ENCODE measurements around the gene RNF214.

Gene RNF214

DNA sequence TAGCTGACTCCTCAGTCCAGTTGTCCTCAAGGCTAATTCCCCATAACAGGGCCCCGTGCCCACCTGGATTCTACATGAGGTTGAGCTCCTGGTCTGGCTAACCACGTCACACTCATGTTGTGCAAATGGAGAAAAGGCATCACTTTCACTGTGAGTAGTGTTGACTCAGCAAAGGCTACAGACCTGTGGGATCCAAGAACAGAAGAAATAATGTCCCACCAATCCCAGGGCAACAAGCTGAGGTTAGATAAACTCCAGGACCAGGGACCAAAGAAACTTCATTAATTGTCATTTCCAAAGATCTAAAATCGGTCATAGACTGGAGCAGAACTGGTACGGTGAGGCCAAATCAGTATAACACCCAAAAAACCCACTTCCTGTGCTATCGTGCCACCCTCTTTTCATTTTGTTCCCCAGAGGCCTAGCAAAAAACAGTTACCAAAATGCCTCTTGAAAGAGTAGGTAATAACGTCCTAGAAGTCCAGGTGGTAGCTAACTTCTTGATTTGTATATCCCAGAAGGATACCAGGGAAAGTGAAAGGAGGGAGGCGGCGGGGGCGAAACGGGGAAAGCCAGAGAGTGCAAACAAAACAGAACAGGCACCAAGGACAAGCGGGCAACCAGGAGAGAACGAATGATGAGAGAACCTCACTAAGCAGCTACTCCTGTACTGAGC, 2.0 kb upstream of the RNF214 start:
- TF ChIP-seq TAF1 (IDR thresholded peaks at IDR 0.05; ENCODE audit: low read depth, low read length) (peak; percentile 55; the same call in 1 of the 2 replicates), POLR2A (IDR thresholded peaks at IDR 0.05; ENCODE audit: low read depth, low read length) (no peak; the same call in 1 of the 2 replicates), SPI1 (IDR thresholded peaks at IDR 0.05; ENCODE audit: low read depth, low read length) (peak; percentile 51), POLR2AphosphoS5 (IDR thresholded peaks at IDR 0.05; ENCODE audit: low read depth, low read length) (0 out of 2 replicates have a peak, but pooled peaks have one; percentile 32)
- FAIRE-seq (peak; percentile 94), DNase-seq (ENCODE audit: insufficient read length, low spot score) (peak; percentile 37)

DNA sequence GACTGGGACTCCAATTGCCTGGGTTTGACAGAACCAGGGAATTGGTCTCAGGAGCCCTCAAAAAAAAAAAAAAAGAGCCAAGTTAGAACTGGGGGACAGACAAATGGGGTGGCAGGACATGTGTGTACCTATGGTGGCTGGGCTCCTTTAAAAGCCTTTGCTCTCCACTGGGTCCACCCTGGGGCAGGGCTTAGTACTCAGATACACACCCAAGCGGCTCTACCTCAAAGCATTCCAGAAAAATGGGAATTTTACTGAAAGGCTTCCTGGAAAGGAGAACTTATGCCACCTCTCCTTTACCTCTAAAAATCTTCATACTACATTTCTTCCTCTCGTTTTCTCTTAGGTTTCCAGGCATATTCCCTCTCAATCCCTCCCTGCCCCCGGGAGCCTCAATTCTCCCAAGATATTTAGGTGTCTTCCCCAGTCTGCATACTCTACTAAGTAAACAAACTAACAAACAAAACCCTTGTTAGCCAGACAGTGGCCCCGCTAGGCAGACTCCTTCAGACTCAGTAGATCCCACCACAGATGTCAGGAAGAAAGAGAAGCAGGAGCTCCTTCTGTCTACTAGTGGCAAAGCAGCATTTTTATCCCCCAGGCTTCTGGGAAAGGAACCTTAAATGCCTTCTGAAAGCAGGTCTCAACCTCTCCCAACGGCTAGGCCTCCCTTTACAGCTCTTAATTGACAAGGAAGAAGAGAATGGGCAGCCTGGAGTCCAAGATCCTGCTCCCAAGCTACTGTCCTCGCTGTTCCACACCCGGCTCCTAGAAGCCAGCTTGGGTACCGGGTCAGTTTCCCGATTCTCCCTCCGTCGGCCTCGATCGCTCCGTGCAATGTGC, 1.3 kb upstream of the RNF214 start:
- DNase-seq (ENCODE audit: insufficient read length, low spot score) (no peak), FAIRE-seq (no peak)
- TF ChIP-seq POLR2A (IDR thresholded peaks at IDR 0.05; ENCODE audit: low read depth, low read length) (no peak), POU2F2 (IDR thresholded peaks at IDR 0.05; ENCODE audit: low read depth, low read length) (no peak), TAF1 (IDR thresholded peaks at IDR 0.05; ENCODE audit: low read depth, low read length) (no peak), PAX5 (IDR thresholded peaks at IDR 0.05; ENCODE audit: insufficient read depth, low read length, severe bottlenecking) (no peak), POLR2AphosphoS5 (IDR thresholded peaks at IDR 0.05; ENCODE audit: low read depth, low read length) (no peak), SPI1 (IDR thresholded peaks at IDR 0.05; ENCODE audit: low read depth, low read length) (no peak)

DNA sequence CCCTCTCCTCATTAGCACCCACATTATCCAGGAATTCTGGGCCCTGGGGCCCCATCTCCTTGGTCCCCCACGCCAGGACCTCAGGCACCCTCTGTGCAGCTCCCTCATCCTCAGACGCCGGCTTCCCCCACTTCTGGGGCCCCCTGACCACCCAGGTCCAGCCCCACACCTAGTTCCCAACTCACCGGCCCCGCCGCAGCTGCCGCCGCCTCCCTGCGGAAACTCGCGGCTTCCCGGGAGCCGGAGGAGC, 704 bp upstream of the RNF214 start, which contains the start of gene PCSK7:
TSS of gene PCSK7 (minus strand) at position 232 of the 250 bp plus-strand sequence. CDS start 2,229 bp downstream, outside the sequence.
- no peak for FAIRE-seq
- TF ChIP-seq POLR2A (IDR thresholded peaks at IDR 0.05; ENCODE audit: low read depth, low read length) = no peak
- no peak for TF ChIP-seq SPI1 (IDR thresholded peaks at IDR 0.05; ENCODE audit: low read depth, low read length)
- TF ChIP-seq PAX5 (IDR thresholded peaks at IDR 0.05; ENCODE audit: insufficient read depth, low read length, severe bottlenecking) = no peak
- no peak for TF ChIP-seq POU2F2 (IDR thresholded peaks at IDR 0.05; ENCODE audit: low read depth, low read length)
- DNase-seq (ENCODE audit: insufficient read length, low spot score) = no peak

DNA sequence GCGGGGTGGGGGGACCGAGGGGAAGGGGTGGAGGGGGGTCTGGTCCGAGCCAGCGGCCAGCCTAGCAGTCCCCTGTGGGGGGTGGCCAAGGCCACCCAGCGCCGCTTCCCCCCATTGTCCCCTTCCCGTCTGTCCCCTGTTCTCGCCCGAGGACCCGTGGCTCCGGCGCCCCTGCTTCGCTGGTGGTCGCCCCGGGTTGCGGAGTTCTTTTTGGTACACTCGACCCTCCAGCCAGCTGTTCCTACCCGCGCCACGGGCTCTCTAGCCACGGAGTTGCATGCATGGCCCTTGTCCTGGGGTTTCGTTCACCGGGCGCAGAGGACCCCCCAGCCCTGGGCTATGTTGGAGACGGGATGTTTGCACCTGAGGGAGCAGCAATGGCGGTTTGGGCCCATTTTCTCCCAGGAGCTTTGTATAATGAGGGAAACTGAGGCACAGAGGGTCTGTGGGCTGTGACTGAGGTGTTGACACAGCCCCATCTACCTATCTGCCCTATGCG, 489 bp downstream of the RNF214 start:
- DNase-seq (ENCODE audit: insufficient read length, low spot score) = peak; percentile 41
- FAIRE-seq = peak; percentile 54
- no peak for TF ChIP-seq PAX5 (IDR thresholded peaks at IDR 0.05; ENCODE audit: insufficient read depth, low read length, severe bottlenecking)

DNA sequence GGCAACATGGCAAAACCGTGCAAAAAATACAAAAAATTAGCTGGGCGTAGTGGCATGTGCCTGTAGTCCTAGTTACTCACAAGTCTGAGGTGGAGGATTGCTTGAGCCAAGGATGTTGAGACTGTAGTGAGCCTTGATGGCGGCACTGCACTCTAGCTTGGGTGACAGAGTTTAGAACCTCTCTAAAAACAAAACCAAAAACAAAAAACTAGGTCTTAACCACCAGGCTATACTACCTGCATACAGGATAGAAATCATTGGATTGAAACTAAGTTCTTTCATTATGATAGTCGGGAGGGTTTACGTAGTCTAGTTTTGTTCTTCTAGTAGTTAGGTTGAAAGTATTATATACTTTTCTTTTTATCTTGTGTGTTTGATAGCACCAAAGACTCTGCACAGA, 5.8 kb downstream of the RNF214 start:
- TF ChIP-seq POLR2A (IDR thresholded peaks at IDR 0.05; ENCODE audit: low read depth, low read length) (no peak), PAX5 (IDR thresholded peaks at IDR 0.05; ENCODE audit: insufficient read depth, low read length, severe bottlenecking) (no peak), TAF1 (IDR thresholded peaks at IDR 0.05; ENCODE audit: low read depth, low read length) (no peak), POLR2AphosphoS5 (IDR thresholded peaks at IDR 0.05; ENCODE audit: low read depth, low read length) (no peak), POU2F2 (IDR thresholded peaks at IDR 0.05; ENCODE audit: low read depth, low read length) (no peak), SPI1 (IDR thresholded peaks at IDR 0.05; ENCODE audit: low read depth, low read length) (no peak)
- FAIRE-seq (no peak), DNase-seq (ENCODE audit: insufficient read length, low spot score) (no peak)

DNA sequence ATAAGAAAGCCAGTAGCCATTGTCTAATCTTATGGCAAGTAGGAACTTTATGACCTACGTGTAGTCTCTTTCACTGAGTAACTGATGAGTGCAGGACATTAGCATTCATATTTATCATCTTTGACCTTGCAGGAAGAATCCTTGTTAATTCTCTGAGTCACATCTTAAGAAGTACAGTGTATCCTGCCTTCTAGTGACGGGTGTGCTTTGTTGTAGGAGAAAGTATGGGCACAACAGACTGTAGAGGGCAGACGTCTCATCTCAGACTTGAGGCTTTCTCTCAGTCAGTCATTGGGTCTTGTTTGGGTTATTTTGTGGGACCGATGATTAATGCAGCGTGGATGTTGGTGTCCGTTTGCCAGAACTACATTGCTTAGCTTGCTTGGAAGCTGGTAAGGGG, 6.8 kb downstream of the RNF214 start:
- TF ChIP-seq POU2F2 (IDR thresholded peaks at IDR 0.05; ENCODE audit: low read depth, low read length) = no peak
- DNase-seq (ENCODE audit: insufficient read length, low spot score) (no peak), FAIRE-seq (no peak)

DNA sequence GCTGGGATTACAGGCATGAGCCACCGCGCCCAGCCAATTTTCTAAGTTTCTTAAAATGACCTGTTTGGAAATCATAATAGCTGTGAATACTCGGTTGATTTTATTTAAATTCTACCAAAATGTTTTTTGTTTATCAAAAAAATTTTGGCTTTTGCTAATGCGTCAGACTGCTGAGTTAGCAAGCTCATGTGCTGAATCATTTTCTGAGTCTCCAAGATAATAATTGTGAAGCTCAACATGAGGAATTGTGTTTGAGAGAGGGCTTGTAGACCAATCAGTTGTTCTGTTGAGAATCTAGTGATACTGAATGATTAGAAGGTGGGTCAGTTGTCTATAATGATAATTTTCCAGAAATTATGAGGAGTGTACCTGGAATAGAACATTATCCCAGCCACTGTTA, 15.9 kb downstream of the RNF214 start:
- DNase-seq (ENCODE audit: insufficient read length, low spot score) (no peak), FAIRE-seq (no peak)

DNA sequence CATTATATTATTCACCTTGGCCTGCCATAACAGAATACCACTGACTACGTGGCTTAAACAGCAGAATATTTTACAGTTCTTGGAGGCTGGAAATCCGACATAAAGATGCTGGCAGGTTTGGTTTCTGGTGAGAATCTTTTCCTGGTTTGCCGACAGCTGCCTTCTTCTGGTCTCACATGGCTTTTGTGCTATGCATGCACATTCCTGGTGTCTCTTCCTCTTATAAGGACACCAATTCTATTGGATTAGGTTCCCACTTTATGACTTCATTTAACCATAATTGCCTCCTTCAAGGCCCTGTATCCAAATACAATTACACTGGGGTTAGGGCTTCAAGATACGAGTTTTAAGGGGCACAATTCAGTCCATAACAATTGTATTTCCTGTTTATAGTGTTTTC, 17.1 kb downstream of the RNF214 start:
- FAIRE-seq = no peak
- no peak for DNase-seq (ENCODE audit: insufficient read length, low spot score)
- TF ChIP-seq POLR2AphosphoS5 (IDR thresholded peaks at IDR 0.05; ENCODE audit: low read depth, low read length) = no peak

More for the DNA sequence above, 15.9 kb downstream of the RNF214 start:
- TF ChIP-seq SPI1 (IDR thresholded peaks at IDR 0.05; ENCODE audit: low read depth, low read length) (no peak), POLR2A (IDR thresholded peaks at IDR 0.05; ENCODE audit: low read depth, low read length) (no peak), TAF1 (IDR thresholded peaks at IDR 0.05; ENCODE audit: low read depth, low read length) (no peak), PAX5 (IDR thresholded peaks at IDR 0.05; ENCODE audit: insufficient read depth, low read length, severe bottlenecking) (no peak), POLR2AphosphoS5 (IDR thresholded peaks at IDR 0.05; ENCODE audit: low read depth, low read length) (no peak), POU2F2 (IDR thresholded peaks at IDR 0.05; ENCODE audit: low read depth, low read length) (no peak)

DNA sequence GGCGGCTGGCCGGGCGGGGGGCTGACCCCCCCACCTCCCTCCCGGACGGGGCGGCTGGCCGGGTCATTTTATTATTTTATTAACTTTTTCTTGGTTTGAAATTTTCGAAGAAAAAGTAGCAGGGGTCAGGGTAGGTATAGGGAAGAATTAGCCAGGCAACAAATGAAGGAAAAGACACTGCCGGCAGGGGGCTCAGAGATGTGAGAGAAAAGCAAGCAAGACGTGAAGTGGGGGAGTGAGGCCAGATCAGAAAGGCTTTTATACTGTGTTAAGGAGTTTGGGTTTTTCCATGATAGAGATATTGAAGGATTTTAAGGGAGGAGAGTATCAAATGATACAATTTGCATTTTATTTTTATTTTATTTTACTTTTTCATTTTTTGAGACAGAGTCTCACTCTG, 19.0 kb downstream of the RNF214 start:
- TF ChIP-seq TAF1 (IDR thresholded peaks at IDR 0.05; ENCODE audit: low read depth, low read length) = no peak
- no peak for TF ChIP-seq POU2F2 (IDR thresholded peaks at IDR 0.05; ENCODE audit: low read depth, low read length)
- no peak for TF ChIP-seq POLR2AphosphoS5 (IDR thresholded peaks at IDR 0.05; ENCODE audit: low read depth, low read length)
- no peak for TF ChIP-seq SPI1 (IDR thresholded peaks at IDR 0.05; ENCODE audit: low read depth, low read length)
- no peak for TF ChIP-seq PAX5 (IDR thresholded peaks at IDR 0.05; ENCODE audit: insufficient read depth, low read length, severe bottlenecking)
- no peak for TF ChIP-seq POLR2A (IDR thresholded peaks at IDR 0.05; ENCODE audit: low read depth, low read length)
- no peak for FAIRE-seq
- no peak for DNase-seq (ENCODE audit: insufficient read length, low spot score)

DNA sequence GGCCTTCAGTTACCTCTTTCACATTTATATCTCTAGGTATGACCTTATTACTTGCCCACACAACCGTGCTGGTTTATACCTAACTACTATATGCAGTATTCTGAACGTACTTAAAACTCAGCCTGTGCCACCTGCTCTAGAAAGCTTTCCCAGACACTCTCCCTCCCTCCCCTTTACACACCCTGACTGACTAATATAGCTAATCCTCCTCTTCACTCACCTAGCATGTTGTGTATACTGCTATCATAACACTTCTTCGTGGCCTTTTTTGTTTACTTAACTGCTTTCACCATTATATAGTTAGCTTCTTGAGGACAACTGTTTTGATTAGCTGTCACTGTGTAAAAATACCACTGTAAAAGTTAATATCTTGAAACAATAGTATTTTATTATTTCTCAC, 23.5 kb downstream of the RNF214 start:
- TF ChIP-seq TAF1 (IDR thresholded peaks at IDR 0.05; ENCODE audit: low read depth, low read length) (no peak), POLR2AphosphoS5 (IDR thresholded peaks at IDR 0.05; ENCODE audit: low read depth, low read length) (no peak), POU2F2 (IDR thresholded peaks at IDR 0.05; ENCODE audit: low read depth, low read length) (no peak), POLR2A (IDR thresholded peaks at IDR 0.05; ENCODE audit: low read depth, low read length) (no peak), PAX5 (IDR thresholded peaks at IDR 0.05; ENCODE audit: insufficient read depth, low read length, severe bottlenecking) (no peak), SPI1 (IDR thresholded peaks at IDR 0.05; ENCODE audit: low read depth, low read length) (no peak)
- DNase-seq (ENCODE audit: insufficient read length, low spot score) = no peak
- FAIRE-seq = no peak
